ENCODE data around the gene MRGPRG. TPM values are rescaled to one million over a fixed set of nuclear protein-coding genes. Genes with fewer than 3 reads are reported as not detected.
A peak's percentile ranks its signal among the peaks of the same experiment; 100 is the strongest.

Gene MRGPRG
- total and polyA plus RNA-seq, 9 of the 15 experiments (the other 6 are each of a cell fraction or from before 2014, with no cell fraction given): not detected

DNA sequence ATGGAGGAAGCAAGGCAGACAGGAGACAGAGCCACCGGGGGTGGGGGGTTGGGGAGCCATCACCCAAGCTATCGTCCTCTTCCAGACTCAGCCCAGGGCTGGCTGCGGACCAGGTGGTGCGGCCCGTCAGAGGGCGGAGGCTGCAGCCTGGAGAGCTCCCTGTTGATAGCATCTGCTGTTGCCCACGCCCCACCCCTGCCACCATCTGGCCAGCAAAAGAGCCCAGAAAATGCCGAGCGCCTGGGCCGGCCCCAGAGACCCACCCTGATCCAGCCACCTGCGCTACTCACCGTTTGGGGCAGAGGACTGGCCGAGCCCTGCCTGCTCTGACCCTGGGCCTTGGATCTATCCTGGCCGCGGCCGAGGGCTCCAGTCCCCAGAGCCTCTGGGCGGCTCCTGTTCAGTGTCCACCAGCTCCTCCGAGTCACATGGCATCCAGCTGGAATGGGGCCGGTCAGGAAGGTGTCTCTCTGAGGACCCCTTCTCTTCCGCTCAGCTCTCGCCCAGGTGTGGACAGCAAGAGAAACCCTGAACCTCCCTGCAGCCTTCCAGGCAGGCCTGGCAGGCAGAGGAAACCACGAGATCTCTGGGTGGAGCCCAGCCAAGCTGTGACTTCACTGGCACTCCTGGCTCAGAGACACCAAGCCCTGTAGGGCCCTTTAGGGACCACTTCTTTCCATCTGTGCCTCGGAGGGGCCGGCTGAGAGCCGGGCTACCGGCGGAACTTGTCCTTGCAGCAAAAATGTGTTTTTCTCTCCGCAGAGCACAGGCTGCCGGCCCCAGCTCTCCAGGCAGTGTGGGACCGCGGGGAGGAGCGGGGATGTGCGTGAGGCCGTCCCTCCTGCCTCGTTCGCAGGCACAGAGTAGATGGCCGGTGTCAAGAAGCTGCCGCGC is 13.5 kb upstream of the MRGPRG start, which contains the start of gene MRGPRE (continued):
- TF ChIP-seq NFATC3 (IDR thresholded peaks at IDR 0.05) (no peak), ETS2 (tag; IDR thresholded peaks at IDR 0.05; ENCODE audit: borderline replicate concordance, poor library complexity, severe bottlenecking) (no peak), KDM4B (IDR thresholded peaks at IDR 0.05; ENCODE audit: borderline replicate concordance in 2 of 2, low read depth in 1 of 2) (no peak), ESRRA (IDR thresholded peaks at IDR 0.05; ENCODE audit: borderline replicate concordance, low read depth) (no peak), SRF (CRISPR knock-in tag; IDR thresholded peaks at IDR 0.05) (no peak), C11orf30 (IDR thresholded peaks at IDR 0.05; ENCODE audit: low read depth) (no peak), PTTG1 (tag; IDR thresholded peaks at IDR 0.05; ENCODE audit: low read depth) (no peak), KLF13 (tag; IDR thresholded peaks at IDR 0.05; ENCODE audit: borderline replicate concordance, low read depth) (no peak), ZNF766 (CRISPR knock-in tag; conservative IDR thresholded peaks at IDR 0.05) (no peak), THRAP3 (IDR thresholded peaks at IDR 0.05; ENCODE audit: borderline replicate concordance) (no peak), KLF16 (IDR thresholded peaks at IDR 0.05) (peak; percentile 72; the same call in 1 of the 2 replicates)
- TF ChIP-seq, protein P1, sequence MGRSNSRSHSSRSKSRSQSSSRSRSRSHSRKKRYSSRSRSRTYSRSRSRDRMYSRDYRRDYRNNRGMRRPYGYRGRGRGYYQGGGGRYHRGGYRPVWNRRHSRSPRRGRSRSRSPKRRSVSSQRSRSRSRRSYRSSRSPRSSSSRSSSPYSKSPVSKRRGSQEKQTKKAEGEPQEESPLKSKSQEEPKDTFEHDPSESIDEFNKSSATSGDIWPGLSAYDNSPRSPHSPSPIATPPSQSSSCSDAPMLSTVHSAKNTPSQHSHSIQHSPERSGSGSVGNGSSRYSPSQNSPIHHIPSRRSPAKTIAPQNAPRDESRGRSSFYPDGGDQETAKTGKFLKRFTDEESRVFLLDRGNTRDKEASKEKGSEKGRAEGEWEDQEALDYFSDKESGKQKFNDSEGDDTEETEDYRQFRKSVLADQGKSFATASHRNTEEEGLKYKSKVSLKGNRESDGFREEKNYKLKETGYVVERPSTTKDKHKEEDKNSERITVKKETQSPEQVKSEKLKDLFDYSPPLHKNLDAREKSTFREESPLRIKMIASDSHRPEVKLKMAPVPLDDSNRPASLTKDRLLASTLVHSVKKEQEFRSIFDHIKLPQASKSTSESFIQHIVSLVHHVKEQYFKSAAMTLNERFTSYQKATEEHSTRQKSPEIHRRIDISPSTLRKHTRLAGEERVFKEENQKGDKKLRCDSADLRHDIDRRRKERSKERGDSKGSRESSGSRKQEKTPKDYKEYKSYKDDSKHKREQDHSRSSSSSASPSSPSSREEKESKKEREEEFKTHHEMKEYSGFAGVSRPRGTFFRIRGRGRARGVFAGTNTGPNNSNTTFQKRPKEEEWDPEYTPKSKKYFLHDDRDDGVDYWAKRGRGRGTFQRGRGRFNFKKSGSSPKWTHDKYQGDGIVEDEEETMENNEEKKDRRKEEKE (IDR thresholded peaks at IDR 0.05; ENCODE audit: borderline replicate concordance in 1 of 2, control insufficient read depth in 1 of 2, low read depth in 2 of 2, low read length in 1 of 2): no peak
- TF ChIP-seq, protein P2, sequence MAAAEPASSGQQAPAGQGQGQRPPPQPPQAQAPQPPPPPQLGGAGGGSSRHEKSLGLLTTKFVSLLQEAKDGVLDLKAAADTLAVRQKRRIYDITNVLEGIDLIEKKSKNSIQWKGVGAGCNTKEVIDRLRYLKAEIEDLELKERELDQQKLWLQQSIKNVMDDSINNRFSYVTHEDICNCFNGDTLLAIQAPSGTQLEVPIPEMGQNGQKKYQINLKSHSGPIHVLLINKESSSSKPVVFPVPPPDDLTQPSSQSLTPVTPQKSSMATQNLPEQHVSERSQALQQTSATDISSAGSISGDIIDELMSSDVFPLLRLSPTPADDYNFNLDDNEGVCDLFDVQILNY (CRISPR knock-in tag; IDR thresholded peaks at IDR 0.05): no peak
- TF ChIP-seq, protein P3, sequence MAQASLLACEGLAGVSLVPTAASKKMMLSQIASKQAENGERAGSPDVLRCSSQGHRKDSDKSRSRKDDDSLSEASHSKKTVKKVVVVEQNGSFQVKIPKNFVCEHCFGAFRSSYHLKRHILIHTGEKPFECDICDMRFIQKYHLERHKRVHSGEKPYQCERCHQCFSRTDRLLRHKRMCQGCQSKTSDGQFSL (CRISPR knock-in tag; IDR thresholded peaks at IDR 0.05): no peak
- TF ChIP-seq, protein P3 (tag; IDR thresholded peaks at IDR 0.05): no peak
- TF ChIP-seq, protein P4, sequence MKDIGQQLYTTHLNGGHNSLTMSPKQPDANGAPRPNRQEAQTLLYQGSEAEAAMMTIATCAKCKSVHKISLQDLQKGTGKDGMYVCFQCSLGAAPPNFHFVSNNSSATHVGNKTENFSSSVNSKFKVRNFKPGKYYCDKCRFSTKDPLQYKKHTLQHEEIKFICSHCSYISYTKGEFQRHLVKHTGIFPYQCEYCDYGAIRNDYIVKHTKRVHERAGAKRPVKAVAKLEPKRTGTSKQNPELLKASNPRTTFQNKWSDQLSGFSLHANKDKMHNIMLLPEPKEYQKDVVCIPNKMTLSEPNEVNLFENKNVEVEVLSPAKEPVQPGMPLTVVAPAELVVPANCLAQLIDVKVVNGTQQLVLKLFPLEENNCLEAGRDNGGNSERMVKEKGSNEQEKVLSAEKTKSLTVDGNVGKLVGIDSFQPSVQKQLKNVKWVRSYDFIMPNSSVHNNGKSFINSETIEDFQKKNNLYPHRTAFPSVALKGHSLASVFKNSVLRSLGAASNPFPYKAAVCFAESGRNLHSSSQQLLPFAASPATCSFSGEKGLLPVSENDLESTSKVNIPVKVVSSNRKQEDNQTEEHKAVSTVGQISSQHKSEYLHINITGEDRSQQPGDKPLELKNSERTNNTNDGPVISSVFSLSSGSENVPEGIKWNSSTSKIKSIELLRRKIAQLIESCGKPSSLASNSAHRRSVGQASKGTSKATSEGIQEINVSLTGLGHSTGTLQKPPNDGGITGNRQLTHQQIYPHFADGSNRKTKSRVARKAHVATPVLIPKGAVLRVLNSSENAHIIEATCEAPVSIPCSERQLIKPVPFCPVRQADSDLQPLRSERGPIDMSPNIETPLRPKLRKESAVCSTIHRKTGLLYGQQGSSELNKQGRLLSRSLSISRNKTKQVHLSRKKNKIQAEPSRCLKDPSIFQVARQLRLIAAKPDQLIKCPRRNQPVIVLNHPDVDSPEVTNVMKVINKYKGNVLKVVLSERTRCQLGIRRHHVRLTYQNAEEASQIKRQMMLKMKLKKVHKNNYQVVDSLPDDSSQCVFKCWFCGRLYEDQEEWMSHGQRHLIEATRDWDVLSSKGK (CRISPR knock-in tag; IDR thresholded peaks at IDR 0.05): no peak
- TF ChIP-seq, protein P5, sequence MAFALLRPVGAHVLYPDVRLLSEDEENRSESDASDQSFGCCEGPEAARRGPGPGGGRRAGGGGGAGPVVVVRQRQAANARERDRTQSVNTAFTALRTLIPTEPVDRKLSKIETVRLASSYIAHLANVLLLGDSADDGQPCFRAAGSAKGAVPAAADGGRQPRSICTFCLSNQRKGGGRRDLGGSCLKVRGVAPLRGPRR (CRISPR knock-in tag; IDR thresholded peaks at IDR 0.05): no peak

Data from K562 (cell line).